ENCODE measurements around the gene TMEM151B. TPM values are rescaled to one million over a fixed set of nuclear protein-coding genes. Genes with fewer than 3 reads are reported as not detected.

Gene TMEM151B
- polyA plus RNA-seq, 3 donors from 2014 or later = not detected

GRCh38 chr6:44278774-44279697 is 8.8 kb downstream of the TMEM151B start:
- Mint-ChIP-seq H3K27ac (no peak overlapping the region), H3K36me3 (peaks cover 0 to 4% (median 0%) of the 10 kb centered on the region in 3 donors), H3K4me1 (peaks cover 2 to 6% of the 10 kb centered on the region in 2 donors), H3K27me3 (ENCODE audit: low read depth in 3 of 3) (peaks cover 10 to 38% (median 19%) of the 10 kb centered on the region in 3 donors), H3K9me3 (no peaks in the 10 kb centered on the region), H3K4me3 (no peak overlapping the region)
- no peak for DNase-seq

DNA sequence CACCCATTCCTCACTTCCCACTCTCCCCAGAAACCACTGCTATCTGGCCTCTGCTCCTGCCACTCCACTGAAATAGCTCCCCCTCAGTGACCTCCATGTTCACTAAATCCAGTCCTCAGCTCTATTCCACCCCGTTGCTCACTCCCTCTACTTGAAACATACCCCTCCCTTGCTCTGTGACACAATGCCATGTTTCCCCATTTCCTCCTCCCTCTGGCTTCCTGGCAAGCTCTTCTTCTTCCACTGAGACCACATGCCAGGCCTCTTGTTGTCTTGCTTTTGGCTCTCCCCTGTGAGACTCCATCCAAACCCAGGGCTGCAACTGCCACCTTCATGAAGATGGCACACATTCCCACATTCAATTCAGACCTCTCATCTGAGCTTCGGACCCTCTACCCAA is 13.9 kb downstream of the TMEM151B start:
- Mint-ChIP-seq H3K36me3 (no peaks in the 10 kb centered on the region), H3K4me3 (no peak overlapping the region), H3K9me3 (no peaks in the 10 kb centered on the region), H3K27me3 (ENCODE audit: low read depth in 3 of 3) (peaks cover 7 to 35% (median 7%) of the 10 kb centered on the region in 3 donors), H3K27ac (no peak overlapping the region), H3K4me1 (no peaks in the 10 kb centered on the region)
- DNase-seq = no peak

DNA sequence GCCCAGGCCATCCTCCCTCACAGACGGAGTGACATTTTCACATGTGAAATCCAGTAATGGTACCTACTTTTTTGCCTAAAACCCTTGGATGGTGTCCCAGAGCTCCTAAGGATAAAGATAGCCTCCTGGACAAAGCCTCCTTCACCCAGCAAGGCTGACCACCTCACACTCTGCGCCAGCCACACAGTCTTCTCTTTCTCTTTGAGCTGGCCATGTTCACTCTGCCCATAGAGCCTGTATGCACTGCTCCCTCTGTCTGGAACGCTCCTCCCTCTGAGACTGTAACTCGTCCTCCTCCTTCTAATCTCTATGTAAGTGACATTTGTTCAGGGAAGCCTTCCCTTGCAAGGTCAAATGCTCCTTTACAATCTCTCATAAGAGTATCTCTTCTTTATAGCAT is 14.6 kb downstream of the TMEM151B start:
- H3K27ac Mint-ChIP-seq = no peak overlapping the region
- no peaks in the 10 kb centered on the region for H3K4me1 Mint-ChIP-seq
- no peaks in the 10 kb centered on the region for H3K36me3 Mint-ChIP-seq
- H3K4me3 Mint-ChIP-seq = no peak overlapping the region
- H3K9me3 Mint-ChIP-seq = no peaks in the 10 kb centered on the region
- no peak for DNase-seq
- H3K27me3 Mint-ChIP-seq (ENCODE audit: low read depth in 3 of 3) = peaks cover 3 to 31% (median 5%) of the 10 kb centered on the region in 3 donors

GRCh38 chr6:44285552-44286284 is 15.5 kb downstream of the TMEM151B start:
- no peak for DNase-seq
- Mint-ChIP-seq H3K27me3 (ENCODE audit: low read depth in 3 of 3) (peaks cover 3 to 24% (median 5%) of the 10 kb centered on the region in 3 donors), H3K4me1 (no peaks in the 10 kb centered on the region), H3K36me3 (no peaks in the 10 kb centered on the region), H3K4me3 (no peak overlapping the region), H3K27ac (no peak overlapping the region), H3K9me3 (no peaks in the 10 kb centered on the region)

GRCh38 chr6:44286285-44286565 is 16.0 kb downstream of the TMEM151B start:
- Mint-ChIP-seq H3K9me3 (no peaks in the 10 kb centered on the region), H3K4me3 (no peak overlapping the region), H3K27ac (no peak overlapping the region), H3K4me1 (no peaks in the 10 kb centered on the region), H3K36me3 (no peaks in the 10 kb centered on the region), H3K27me3 (ENCODE audit: low read depth in 3 of 3) (peaks cover 2 to 24% (median 5%) of the 10 kb centered on the region in 3 donors)
- DNase-seq = no peak

GRCh38 chr6:44286747-44287146 is 16.5 kb downstream of the TMEM151B start:
- Mint-ChIP-seq H3K27me3 (ENCODE audit: low read depth in 3 of 3) (peaks cover 2 to 24% (median 5%) of the 10 kb centered on the region in 3 donors), H3K27ac (no peak overlapping the region), H3K4me3 (no peak overlapping the region), H3K4me1 (no peaks in the 10 kb centered on the region), H3K36me3 (no peaks in the 10 kb centered on the region), H3K9me3 (no peaks in the 10 kb centered on the region)
- DNase-seq = no peak

- Mint-ChIP-seq H3K27ac (no peak overlapping the region), H3K4me3 (no peak overlapping the region), H3K36me3 (peaks cover 0 to 3% (median 0%) of the 10 kb centered on the region in 3 donors), H3K9me3 (no peaks in the 10 kb centered on the region), H3K27me3 (ENCODE audit: low read depth in 3 of 3) (peaks cover 6 to 24% (median 15%) of the 10 kb centered on the region in 3 donors), H3K4me1 (no peaks in the 10 kb centered on the region)
- no peak for DNase-seq
Observed at GRCh38 chr6:44289726-44290260, 19.5 kb downstream of the TMEM151B start.

- DNase-seq = no peak
- Mint-ChIP-seq H3K27ac (no peak overlapping the region), H3K36me3 (peaks cover 0 to 3% (median 0%) of the 10 kb centered on the region in 3 donors), H3K27me3 (ENCODE audit: low read depth in 3 of 3) (peaks cover 9 to 24% (median 22%) of the 10 kb centered on the region in 3 donors), H3K4me1 (peaks cover 0 to 2% of the 10 kb centered on the region in 2 donors), H3K9me3 (peaks cover 0 to 3% (median 0%) of the 10 kb centered on the region in 6 donors), H3K4me3 (no peak overlapping the region)
Observed at GRCh38 chr6:44291841-44292240, 21.6 kb downstream of the TMEM151B start.

GRCh38 chr6:44292661-44293365 is 22.6 kb downstream of the TMEM151B start:
- Mint-ChIP-seq H3K9me3 (peaks cover 0 to 3% (median 0%) of the 10 kb centered on the region in 6 donors), H3K4me1 (peaks cover 0 to 7% of the 10 kb centered on the region in 2 donors), H3K36me3 (peaks cover 0 to 3% (median 0%) of the 10 kb centered on the region in 3 donors), H3K27me3 (ENCODE audit: low read depth in 3 of 3) (peaks cover 11 to 23% (median 22%) of the 10 kb centered on the region in 3 donors), H3K4me3 (no peak overlapping the region), H3K27ac (no peak overlapping the region)
- DNase-seq = no peak

- peaks cover 0 to 7% of the 10 kb centered on the region in 2 donors for H3K4me1 Mint-ChIP-seq
- H3K36me3 Mint-ChIP-seq = peaks cover 0 to 3% (median 2%) of the 10 kb centered on the region in 3 donors
- no peak overlapping the region for H3K27ac Mint-ChIP-seq
- H3K4me3 Mint-ChIP-seq = no peak overlapping the region
- DNase-seq = no peak
- peaks cover 11 to 26% (median 15%) of the 10 kb centered on the region in 3 donors for H3K27me3 Mint-ChIP-seq (ENCODE audit: low read depth in 3 of 3)
- H3K9me3 Mint-ChIP-seq = peaks cover 0 to 3% (median 0%) of the 10 kb centered on the region in 6 donors
Observed at GRCh38 chr6:44294832-44295791, 24.9 kb downstream of the TMEM151B start.

DNA sequence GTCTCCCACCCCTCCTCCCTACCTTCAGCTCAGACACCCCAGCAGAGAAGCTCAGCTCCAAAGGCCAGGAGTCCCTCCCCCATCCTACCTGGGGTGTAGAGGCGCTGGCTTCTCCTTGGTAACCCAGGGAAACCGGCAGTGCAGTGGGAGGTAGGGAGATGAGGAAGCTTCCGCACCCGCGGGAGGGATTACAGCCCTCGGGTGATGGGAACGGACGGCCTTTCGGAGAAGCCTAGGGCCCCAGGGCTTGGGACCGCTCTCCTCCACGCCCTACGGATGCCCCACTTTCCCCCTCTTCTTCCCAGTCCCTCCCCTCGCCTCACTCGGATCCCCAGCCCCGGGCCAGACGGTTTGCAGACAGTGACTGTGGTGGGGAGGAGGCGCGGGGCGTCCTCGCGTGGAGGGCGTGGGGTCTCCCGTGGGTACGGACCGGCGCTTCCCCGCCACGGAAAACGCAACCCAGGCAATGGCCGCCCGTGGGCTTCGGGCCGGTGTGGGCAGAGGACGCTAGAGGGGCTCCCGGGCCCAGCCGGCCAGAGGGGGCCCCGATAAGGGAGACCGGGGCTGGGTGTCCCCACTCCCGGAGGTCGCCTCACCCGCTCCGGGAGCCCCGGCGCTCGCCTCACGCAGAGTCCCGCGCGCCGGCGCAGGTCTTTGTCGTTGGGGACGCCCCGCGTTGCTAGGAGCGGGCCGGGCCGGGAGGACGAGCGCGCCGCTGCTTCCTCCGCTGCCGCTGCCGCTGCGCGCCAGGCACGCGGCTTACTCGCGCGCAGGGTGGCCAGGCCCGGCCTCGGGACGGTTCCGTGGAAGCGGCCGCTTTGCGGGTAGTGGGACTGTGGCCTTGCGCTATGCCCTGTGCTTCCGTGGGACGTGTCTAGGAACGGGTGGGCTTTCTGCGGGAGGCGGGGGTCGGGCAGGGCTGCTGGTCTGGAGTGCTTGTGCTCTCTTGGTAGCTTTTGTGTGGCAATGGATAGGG is 27.1 kb downstream of the TMEM151B start:
- peaks cover 12 to 22% (median 13%) of the 10 kb centered on the region in 3 donors for H3K27me3 Mint-ChIP-seq (ENCODE audit: low read depth in 3 of 3)
- H3K4me3 Mint-ChIP-seq = peak overlapping the region; percentile 29 to 67 (median 40)
- H3K36me3 Mint-ChIP-seq = peaks cover 8 to 15% (median 9%) of the 10 kb centered on the region in 3 donors
- H3K4me1 Mint-ChIP-seq = peaks cover 0 to 7% of the 10 kb centered on the region in 2 donors
- H3K27ac Mint-ChIP-seq = peak overlapping the region in 1 of 6 donors; percentile 34
- H3K9me3 Mint-ChIP-seq = peaks cover 0 to 3% (median 0%) of the 10 kb centered on the region in 6 donors
- DNase-seq = peak; percentile 10 to 29 (median 17)
